Glutamatergic neuron (in vitro differentiated cells): ENCODE results near the gene NUCB1. TPM values are rescaled to one million over a fixed set of nuclear protein-coding genes. Genes with fewer than 3 reads are reported as not detected.
A peak's percentile ranks its signal among the peaks of the same experiment; 100 is the strongest.

Experiments used
- DNase-seq: peaks from one replicate; pipeline ENCODE4 v3.0.0; 2022
- H3K27ac Mint-ChIP-seq: one replicate; pipeline ENCODE4 v1.8.0; 2020; ENCODE audit warnings: mild to moderate bottlenecking, mixed read lengths, inconsistent platforms; ENCODE audit not compliant: unreplicated experiment
- H3K27me3 Mint-ChIP-seq: one replicate; pipeline ENCODE4 v1.8.0; 2020; ENCODE audit warnings: mild to moderate bottlenecking, moderate library complexity, mixed read lengths, inconsistent platforms; ENCODE audit not compliant: unreplicated experiment
- H3K36me3 Mint-ChIP-seq: one replicate; pipeline ENCODE4 v1.8.0; 2020; ENCODE audit warnings: mild to moderate bottlenecking, mixed read lengths, inconsistent platforms; ENCODE audit not compliant: unreplicated experiment
- H3K4me1 Mint-ChIP-seq: one replicate; pipeline ENCODE4 v1.8.0; 2020; ENCODE audit warnings: mild to moderate bottlenecking, low read depth, mixed read lengths, inconsistent platforms; ENCODE audit not compliant: unreplicated experiment
- H3K4me3 Mint-ChIP-seq: one replicate; pipeline ENCODE4 v1.8.0; 2020; ENCODE audit warnings: mild to moderate bottlenecking, mixed read lengths, inconsistent platforms; ENCODE audit not compliant: unreplicated experiment
- H3K9me3 Mint-ChIP-seq: one replicate; pipeline ENCODE4 v1.8.0; 2020; ENCODE audit warnings: mild to moderate bottlenecking, moderate library complexity, mixed read lengths, inconsistent platforms; ENCODE audit not compliant: unreplicated experiment
- long read RNA-seq: library from polyadenylated mRNA; unstranded; transcript quantifications from one replicate; pipeline ENCODE4 v2.0.0, GENCODE V29; 2020; ENCODE audit not compliant: unreplicated experiment
- total RNA-seq: library from RNA; stranded (reverse); fragmentation: NEBNext Ultra II Directional; extraction: Animal tissue kit (Norgen Biotek cat#: 25700); gene quantifications from one replicate; pipeline ENCODE4 v1.2.1, GENCODE V29; 2021; ENCODE audit not compliant: unreplicated experiment
- TF ChIP-seq, protein P1 (sequence below): fragments of 200-600 bp; sonication (generic); IDR thresholded peaks from one replicate; pipeline ENCODE4 v1.5.0; 2021; ENCODE audit not compliant: partially characterized antibody, unreplicated experiment

The NUCB1 gene
- total RNA-seq = 115 TPM
- long read RNA-seq, transcript NUCB1-201 (13 exons, 2,668 nt) = major isoform, 48 of 62 reads
- long read RNA-seq, partial matches to known transcripts = 8 of 62 reads
- long read RNA-seq, other reads (novel, unspliced or antisense) = 6 of 62 reads

DNA sequence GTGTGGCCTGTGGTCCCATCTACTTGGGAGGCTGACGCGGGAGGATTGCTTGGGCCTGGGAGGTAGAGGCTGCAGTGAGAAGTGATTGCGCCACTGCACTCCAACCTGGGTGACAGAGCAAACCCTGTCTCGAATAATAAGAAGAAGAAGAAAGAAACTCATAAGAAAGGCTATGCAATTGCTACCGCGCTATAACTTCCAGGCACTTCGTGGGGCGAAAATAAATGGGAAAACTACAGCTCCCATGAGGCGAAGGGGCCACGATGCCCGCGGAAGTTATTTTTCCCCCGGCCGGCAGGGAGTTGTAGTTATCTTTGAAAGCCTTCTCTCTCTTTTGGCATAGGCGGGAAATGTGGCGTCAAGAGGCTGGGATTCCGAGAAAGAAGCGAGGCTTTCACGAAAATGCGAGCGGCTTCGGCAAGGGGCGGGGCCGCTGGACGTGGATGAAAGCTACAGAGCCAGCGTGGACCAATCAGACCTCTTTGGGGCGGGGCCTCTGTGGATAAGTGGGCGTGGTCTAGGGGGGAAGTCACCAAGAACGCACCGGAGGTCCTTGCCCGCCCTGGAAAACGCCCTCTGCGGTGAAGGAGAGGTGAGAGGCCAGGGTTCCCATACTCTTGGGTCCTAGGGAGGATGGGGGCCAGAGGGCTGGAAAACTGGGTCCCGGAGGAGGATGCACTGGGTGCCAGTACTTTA, at the start of gene NUCB1:
Gene NUCB1 (plus strand): TSS at position 532 of the 696 bp plus-strand sequence. CDS start 485 bp downstream, outside the sequence.
- Mint-ChIP-seq H3K4me3 (peak within 1 kb of the TSS; percentile 98), H3K9me3 (peaks cover 5% of the 10 kb centered on the region), H3K36me3 (no peaks in the 10 kb centered on the region), H3K4me1 (peaks cover 5% of the 10 kb centered on the region), H3K27me3 (peaks cover 13% of the 10 kb centered on the region), H3K27ac (peak within 1 kb of the TSS; percentile 92)
- peak; percentile 100 for DNase-seq
- TF ChIP-seq, protein P1, sequence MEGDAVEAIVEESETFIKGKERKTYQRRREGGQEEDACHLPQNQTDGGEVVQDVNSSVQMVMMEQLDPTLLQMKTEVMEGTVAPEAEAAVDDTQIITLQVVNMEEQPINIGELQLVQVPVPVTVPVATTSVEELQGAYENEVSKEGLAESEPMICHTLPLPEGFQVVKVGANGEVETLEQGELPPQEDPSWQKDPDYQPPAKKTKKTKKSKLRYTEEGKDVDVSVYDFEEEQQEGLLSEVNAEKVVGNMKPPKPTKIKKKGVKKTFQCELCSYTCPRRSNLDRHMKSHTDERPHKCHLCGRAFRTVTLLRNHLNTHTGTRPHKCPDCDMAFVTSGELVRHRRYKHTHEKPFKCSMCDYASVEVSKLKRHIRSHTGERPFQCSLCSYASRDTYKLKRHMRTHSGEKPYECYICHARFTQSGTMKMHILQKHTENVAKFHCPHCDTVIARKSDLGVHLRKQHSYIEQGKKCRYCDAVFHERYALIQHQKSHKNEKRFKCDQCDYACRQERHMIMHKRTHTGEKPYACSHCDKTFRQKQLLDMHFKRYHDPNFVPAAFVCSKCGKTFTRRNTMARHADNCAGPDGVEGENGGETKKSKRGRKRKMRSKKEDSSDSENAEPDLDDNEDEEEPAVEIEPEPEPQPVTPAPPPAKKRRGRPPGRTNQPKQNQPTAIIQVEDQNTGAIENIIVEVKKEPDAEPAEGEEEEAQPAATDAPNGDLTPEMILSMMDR = no peak

DNA sequence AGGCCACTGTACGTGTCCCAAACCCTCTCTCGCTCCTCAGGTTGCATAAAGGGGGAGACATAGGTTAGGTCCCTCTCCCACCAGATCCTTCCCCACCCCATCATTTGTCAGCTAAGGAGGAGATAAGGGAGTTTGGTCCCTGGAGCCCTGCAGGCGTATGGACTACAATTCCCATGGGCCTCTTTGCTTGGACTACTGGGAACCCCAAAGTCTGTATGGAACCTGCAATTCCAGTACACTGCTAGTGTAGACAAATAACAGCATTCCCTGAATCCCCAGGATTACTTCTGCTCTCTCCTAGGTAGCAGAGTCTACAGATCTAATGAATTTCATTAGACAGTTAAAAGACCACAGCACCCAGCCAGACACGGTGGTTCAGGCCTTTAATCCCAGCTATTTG, 47.8 kb upstream of the NUCB1 start:
- Mint-ChIP-seq H3K27me3 (peaks cover 7% of the 10 kb centered on the region), H3K27ac (no peak overlapping the region), H3K36me3 (no peaks in the 10 kb centered on the region), H3K9me3 (peaks cover 4% of the 10 kb centered on the region), H3K4me3 (no peak overlapping the region), H3K4me1 (peaks cover 5% of the 10 kb centered on the region)
- DNase-seq = no peak
- TF ChIP-seq, protein P1 = no peak

- H3K36me3 Mint-ChIP-seq = no peaks in the 10 kb centered on the region
- TF ChIP-seq, protein P1 = no peak
- peaks cover 8% of the 10 kb centered on the region for H3K4me1 Mint-ChIP-seq
- peaks cover 7% of the 10 kb centered on the region for H3K27me3 Mint-ChIP-seq
- no peak overlapping the region for H3K27ac Mint-ChIP-seq
- H3K4me3 Mint-ChIP-seq = no peak overlapping the region
- no peak for DNase-seq
- peaks cover 1% of the 10 kb centered on the region for H3K9me3 Mint-ChIP-seq
These were observed 46.6 kb upstream of the NUCB1 start for GRCh38 chr19:48853483-48853882.

DNA sequence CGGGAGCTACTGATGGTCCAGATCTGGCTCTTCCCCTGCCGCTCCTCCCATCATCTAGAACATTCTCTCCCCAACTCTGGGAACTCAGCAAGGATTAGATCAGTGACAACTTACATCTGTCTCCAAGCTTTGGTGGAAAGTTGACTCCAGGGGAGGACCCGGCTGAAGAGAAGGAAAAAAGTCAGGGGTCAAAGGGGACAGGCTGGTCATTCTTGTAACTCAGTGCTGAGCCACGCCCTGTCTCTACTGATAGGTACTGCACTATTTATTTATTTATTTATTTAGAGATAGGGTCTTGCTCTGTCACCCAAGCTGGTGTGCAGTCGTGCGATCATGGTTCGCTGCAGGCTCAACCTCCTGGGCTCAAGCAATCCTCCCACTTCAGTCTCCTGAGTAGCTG, 46.0 kb upstream of the NUCB1 start:
- Mint-ChIP-seq H3K4me1 (peaks cover 9% of the 10 kb centered on the region), H3K4me3 (no peak overlapping the region), H3K9me3 (peaks cover 1% of the 10 kb centered on the region), H3K27me3 (peaks cover 5% of the 10 kb centered on the region), H3K36me3 (no peaks in the 10 kb centered on the region), H3K27ac (no peak overlapping the region)
- TF ChIP-seq, protein P1 = no peak
- no peak for DNase-seq

DNA sequence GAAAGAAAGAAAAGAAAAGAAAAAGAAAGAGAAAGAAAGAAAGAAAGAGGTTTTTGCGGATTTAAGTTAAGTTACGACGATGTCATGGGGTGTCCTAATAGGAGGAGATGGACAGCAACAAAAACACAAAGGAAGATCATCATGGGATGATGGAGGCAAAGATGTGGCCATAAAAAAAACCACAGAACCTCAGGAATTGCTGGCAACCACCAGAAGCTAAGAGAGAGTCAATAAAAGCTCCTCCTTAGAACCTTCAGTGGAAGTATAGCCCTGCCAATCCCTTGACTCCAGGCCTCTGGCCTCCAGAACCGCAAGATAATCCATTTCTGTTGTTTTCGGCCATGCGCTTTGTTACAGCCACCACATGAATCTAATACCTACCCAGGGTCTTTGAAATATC, 43.2 kb upstream of the NUCB1 start:
- TF ChIP-seq, protein P1 = no peak
- DNase-seq = no peak
- no peaks in the 10 kb centered on the region for H3K36me3 Mint-ChIP-seq
- peak overlapping the region; percentile 0 for H3K4me3 Mint-ChIP-seq
- H3K27ac Mint-ChIP-seq = peak overlapping the region; percentile 50
- H3K27me3 Mint-ChIP-seq = peaks cover 2% of the 10 kb centered on the region
- H3K9me3 Mint-ChIP-seq = no peaks in the 10 kb centered on the region
- peaks cover 14% of the 10 kb centered on the region for H3K4me1 Mint-ChIP-seq
